HG03196 (cell line): ENCODE data around the gene SIK3.

ENCODE experiments used
- ATAC-seq: cut with Tn5 transposase; IDR thresholded peaks from one replicate; pipeline ENCODE4 v1.9.1; 2021; ENCODE audit not compliant: unreplicated experiment

SIK3 gene

GRCh38 chr11:116901964-116902688 lies 196.1 kb downstream of the SIK3 start:
- no peak for ATAC-seq

- no peak for ATAC-seq
Observed at GRCh38 chr11:116901211-116901610, 197.0 kb downstream of the SIK3 start.

GRCh38 chr11:116896211-116896610 lies 202.0 kb downstream of the SIK3 start:
- ATAC-seq = no peak

- no peak for ATAC-seq
Observed at GRCh38 chr11:116895048-116895757, 203.0 kb downstream of the SIK3 start.

GRCh38 chr11:116893906-116894305 lies 204.3 kb downstream of the SIK3 start:
- no peak for ATAC-seq

- ATAC-seq = no peak
Observed at GRCh38 chr11:116893437-116893836, 204.8 kb downstream of the SIK3 start.

- no peak for ATAC-seq
Observed at GRCh38 chr11:116892374-116892773, 205.9 kb downstream of the SIK3 start.

GRCh38 chr11:116891746-116892145 lies 206.5 kb downstream of the SIK3 start:
- ATAC-seq = no peak

GRCh38 chr11:116890607-116891006 lies 207.6 kb downstream of the SIK3 start:
- no peak for ATAC-seq

GRCh38 chr11:116890193-116890592 lies 208.0 kb downstream of the SIK3 start:
- peak; percentile 74 for ATAC-seq

- ATAC-seq = no peak
Observed at GRCh38 chr11:116888884-116889549, 209.2 kb downstream of the SIK3 start.

GRCh38 chr11:116888024-116888423 lies 210.2 kb downstream of the SIK3 start:
- ATAC-seq = no peak

GRCh38 chr11:116885951-116886655 lies 212.1 kb downstream of the SIK3 start:
- no peak for ATAC-seq

GRCh38 chr11:116882386-116882785 lies 215.8 kb downstream of the SIK3 start:
- no peak for ATAC-seq

GRCh38 chr11:116881143-116881542 lies 217.1 kb downstream of the SIK3 start:
- ATAC-seq = no peak

- ATAC-seq = no peak
Observed at GRCh38 chr11:116879800-116880625, 218.2 kb downstream of the SIK3 start.

- ATAC-seq = no peak
Observed at GRCh38 chr11:116876656-116877055, 221.6 kb downstream of the SIK3 start.

- no peak for ATAC-seq
Observed at GRCh38 chr11:116875194-116875593, 223.0 kb downstream of the SIK3 start.

- ATAC-seq = no peak
Observed at GRCh38 chr11:116874251-116874650, 224.0 kb downstream of the SIK3 start.

- ATAC-seq = no peak
Observed at GRCh38 chr11:116873381-116873780, 224.8 kb downstream of the SIK3 start.
